Activated CD8-positive, alpha-beta T cell treated with anti-CD3 and anti-CD28 coated beads for 36 hours (primary cell): ENCODE measurements around the gene FRMD8. TPM values are rescaled to one million over a fixed set of nuclear protein-coding genes. Genes with fewer than 3 reads are reported as not detected.
A peak's percentile ranks its signal among the peaks of the same experiment; 100 is the strongest.

Source experiments
- ATAC-seq: fragments of 200-7000 bp; cut with Tn5 transposase; one replicate; pipeline ENCODE4 v1.10.0; 2021; ENCODE audit warnings: mild to moderate bottlenecking, moderate library complexity
- CTCF ChIA-PET: fragments of 350-600 bp; sonication (Branson Sonifier 250); formaldehyde crosslinking; loops from one replicate; lab custom pipeline; 2021; ENCODE audit warnings: antibody characterized with exemption; lab: Charles Lee
- POLR2A ChIA-PET: fragments of 350-600 bp; sonication (Branson Sonifier 250); formaldehyde crosslinking; loops from one replicate; lab custom pipeline; 2021; ENCODE audit warnings: antibody characterized with exemption; lab: Charles Lee
- DNase-seq: peaks from one replicate; pipeline ENCODE4 v3.0.0-alpha.2; 2020
- H3K27ac Mint-ChIP-seq: one replicate; pipeline ENCODE4 v1.8.0; 2021; ENCODE audit warnings: mild to moderate bottlenecking, mixed read lengths
- H3K27me3 Mint-ChIP-seq: one replicate; pipeline ENCODE4 v1.8.0; 2021; ENCODE audit warnings: mixed read lengths
- H3K36me3 Mint-ChIP-seq: one replicate; pipeline ENCODE4 v1.8.0; 2021; ENCODE audit warnings: low read depth, mixed read lengths
- H3K4me1 Mint-ChIP-seq: one replicate; pipeline ENCODE4 v1.8.0; 2021; ENCODE audit warnings: low read depth, mixed read lengths
- H3K4me3 Mint-ChIP-seq: one replicate; pipeline ENCODE4 v1.8.0; 2021; ENCODE audit warnings: mild to moderate bottlenecking, moderate library complexity, mixed read lengths
- H3K9me3 Mint-ChIP-seq: one replicate; pipeline ENCODE4 v1.8.0; 2021; ENCODE audit warnings: mixed read lengths
- intact Hi-C: fragments of 100-400 bp; cut with micrococcal nuclease; formaldehyde crosslinking; loops from one replicate; pipeline ENCODE4 v1.10.0; 2022
- total RNA-seq, 2 experiments: library from RNA; stranded (reverse); gene quantifications; one replicate each; pipeline ENCODE4 v1.2.3, GENCODE V29; 2021
- TF ChIP-seq, protein P1 (sequence below): fragments of 200-600 bp; IDR thresholded peaks from one replicate; pipeline ENCODE4 v1.8.0; 2022; ENCODE audit warnings: antibody characterized with exemption, mild to moderate bottlenecking

The FRMD8 gene
- total RNA-seq, 2 experiments from 2014 or later, result 26.8 to 33.3 TPM

DNA sequence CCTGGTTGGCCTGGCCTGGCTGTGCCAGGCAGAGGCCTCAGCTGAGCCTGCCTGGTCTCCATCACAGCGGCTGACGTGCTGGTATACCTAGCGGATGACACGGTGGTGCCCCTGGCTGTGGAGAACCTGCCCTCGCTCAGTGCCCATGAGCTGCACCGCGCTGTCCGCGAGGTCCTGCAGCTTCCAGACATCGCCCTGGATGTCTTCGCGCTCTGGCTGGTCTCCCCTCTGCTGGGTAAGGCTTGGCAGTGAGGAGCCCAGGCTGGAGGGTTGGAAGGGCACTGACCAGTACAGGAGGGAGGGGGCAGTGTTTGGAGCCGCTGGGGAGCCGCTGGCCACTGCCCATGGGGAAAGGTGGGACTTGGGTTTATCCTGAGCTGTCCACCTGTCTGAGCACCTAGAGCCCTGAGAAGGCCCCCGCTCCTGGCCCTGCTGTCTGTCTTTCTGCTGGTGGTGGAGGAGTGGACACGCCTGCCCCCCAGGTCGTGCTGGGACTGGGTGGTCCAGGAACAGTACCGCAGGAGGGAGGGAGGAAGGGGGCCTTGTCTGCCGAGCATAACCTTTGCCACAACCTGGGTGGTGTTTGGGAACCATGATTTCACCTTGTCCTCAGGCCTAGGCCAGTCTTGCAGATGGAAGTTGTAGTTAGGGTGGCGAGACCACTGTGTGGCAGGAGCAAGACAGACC lies 3.0 kb downstream of the FRMD8 start:
- Mint-ChIP-seq H3K4me1 (peaks cover 63% of the 10 kb centered on the region), H3K27me3 (no peaks in the 10 kb centered on the region), H3K9me3 (no peaks in the 10 kb centered on the region), H3K36me3 (peaks cover 17% of the 10 kb centered on the region), H3K27ac (peak overlapping the region; percentile 25), H3K4me3 (no peak overlapping the region)
- DNase-seq (no peak), ATAC-seq (no peak)
- intact Hi-C loops, result no loop called here
- ChIA-PET CTCF (no interaction called here), POLR2A (interaction anchor here (0.6 to 18.5 kb wide), 4 partner anchors 32 to 484 kb away, joined by 3 to 339 read pairs (median 168); partner anchors contain the start of genes MALAT1 and NEAT1)
- TF ChIP-seq, protein P1, sequence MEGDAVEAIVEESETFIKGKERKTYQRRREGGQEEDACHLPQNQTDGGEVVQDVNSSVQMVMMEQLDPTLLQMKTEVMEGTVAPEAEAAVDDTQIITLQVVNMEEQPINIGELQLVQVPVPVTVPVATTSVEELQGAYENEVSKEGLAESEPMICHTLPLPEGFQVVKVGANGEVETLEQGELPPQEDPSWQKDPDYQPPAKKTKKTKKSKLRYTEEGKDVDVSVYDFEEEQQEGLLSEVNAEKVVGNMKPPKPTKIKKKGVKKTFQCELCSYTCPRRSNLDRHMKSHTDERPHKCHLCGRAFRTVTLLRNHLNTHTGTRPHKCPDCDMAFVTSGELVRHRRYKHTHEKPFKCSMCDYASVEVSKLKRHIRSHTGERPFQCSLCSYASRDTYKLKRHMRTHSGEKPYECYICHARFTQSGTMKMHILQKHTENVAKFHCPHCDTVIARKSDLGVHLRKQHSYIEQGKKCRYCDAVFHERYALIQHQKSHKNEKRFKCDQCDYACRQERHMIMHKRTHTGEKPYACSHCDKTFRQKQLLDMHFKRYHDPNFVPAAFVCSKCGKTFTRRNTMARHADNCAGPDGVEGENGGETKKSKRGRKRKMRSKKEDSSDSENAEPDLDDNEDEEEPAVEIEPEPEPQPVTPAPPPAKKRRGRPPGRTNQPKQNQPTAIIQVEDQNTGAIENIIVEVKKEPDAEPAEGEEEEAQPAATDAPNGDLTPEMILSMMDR, result no peak

DNA sequence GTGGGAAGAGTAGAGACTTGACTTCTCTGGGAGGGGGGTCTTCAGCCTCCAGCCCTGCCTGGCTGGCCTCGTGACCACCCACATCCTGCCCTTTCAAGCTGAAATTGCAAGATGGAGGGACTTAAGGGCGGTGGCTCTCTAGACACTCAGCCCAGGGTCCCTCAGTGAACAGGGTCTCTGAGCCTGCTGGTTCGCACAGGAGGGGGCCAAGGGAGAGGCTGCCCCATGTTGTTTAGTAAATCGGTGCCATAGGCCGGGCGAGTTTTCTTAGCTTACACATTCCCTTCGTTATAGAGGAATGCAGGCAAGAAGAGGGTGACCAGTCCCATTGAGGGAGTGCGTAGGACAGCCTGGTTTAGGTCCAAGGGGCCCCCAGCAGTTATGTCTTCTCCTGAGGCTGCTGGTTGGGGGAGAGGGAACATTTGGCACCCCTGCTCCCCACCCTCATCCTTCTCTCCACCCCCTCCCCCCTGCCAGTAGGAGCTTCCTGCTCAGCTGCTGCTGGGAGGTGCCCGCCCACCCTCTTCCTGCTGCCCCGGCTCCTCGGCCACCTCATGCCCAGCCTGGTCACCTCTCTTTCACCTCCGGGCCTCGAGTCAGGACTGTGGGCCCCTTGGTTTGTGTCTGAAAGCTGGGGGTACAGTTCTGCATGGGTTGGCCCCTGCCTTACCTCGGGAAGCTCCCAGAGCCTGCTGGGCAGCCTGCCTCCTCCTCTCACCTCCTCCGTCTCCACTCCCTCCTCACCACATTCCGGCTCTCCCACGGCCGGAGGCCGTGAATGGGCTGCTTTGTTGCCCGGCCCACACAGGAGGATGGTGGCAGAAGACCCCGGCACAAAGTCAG lies 3.9 kb downstream of the FRMD8 start:
- peak overlapping the region; percentile 5 for H3K4me3 Mint-ChIP-seq
- DNase-seq, result no peak
- no peaks in the 10 kb centered on the region for H3K9me3 Mint-ChIP-seq
- H3K36me3 Mint-ChIP-seq, result peaks cover 17% of the 10 kb centered on the region
- TF ChIP-seq, protein P1, result no peak
- peaks cover 54% of the 10 kb centered on the region for H3K4me1 Mint-ChIP-seq
- H3K27ac Mint-ChIP-seq, result peak overlapping the region; percentile 25
- intact Hi-C loops, result no loop called here
- H3K27me3 Mint-ChIP-seq, result no peaks in the 10 kb centered on the region
- POLR2A ChIA-PET, result interaction anchor here (0.7 to 18.5 kb wide), 4 partner anchors 9 to 113 kb away, joined by 3 to 339 read pairs (median 171); partner anchors contain the start of genes MALAT1, NEAT1 and SLC25A45
- ATAC-seq, result no peak
- CTCF ChIA-PET, result interaction anchor here (1.3 to 3.3 kb wide), 2 partner anchors 25 to 150 kb away, joined by 3 to 10 read pairs; no protein-coding TSS in a partner anchor

DNA sequence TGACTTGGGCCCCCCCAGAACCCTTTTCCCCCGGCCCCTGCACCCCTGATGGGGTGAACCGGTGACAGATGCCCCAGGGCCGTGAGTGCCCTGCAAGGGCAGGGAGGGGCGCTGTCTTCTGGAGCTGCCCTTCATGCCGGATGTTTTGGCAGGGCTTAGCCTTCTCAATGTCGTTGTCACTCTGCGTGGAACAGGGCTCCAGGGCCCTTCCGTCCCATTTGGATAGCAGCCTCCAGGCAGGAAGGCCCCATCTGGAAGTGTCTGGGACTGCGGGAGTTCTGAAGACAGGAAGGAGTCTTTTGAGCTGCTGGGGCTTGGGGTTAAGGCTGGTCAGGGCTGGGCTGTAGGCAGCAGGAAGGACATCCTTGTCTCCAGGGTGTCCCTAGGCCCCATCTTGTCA lies 4.6 kb downstream of the FRMD8 start:
- ChIA-PET CTCF (interaction anchor here (1.3 to 3.3 kb wide), 2 partner anchors 25 to 149 kb away, joined by 3 to 10 read pairs; no protein-coding TSS in a partner anchor), POLR2A (interaction anchor here (0.6 to 18.5 kb wide), 6 partner anchors 10 to 112 kb away, joined by 3 to 339 read pairs (median 6); partner anchors contain the start of genes MALAT1, NEAT1 and SLC25A45)
- DNase-seq (no peak), ATAC-seq (no peak)
- TF ChIP-seq, protein P1, result no peak
- intact Hi-C loops, result no loop called here
- Mint-ChIP-seq H3K9me3 (no peaks in the 10 kb centered on the region), H3K27me3 (no peaks in the 10 kb centered on the region), H3K27ac (no peak overlapping the region), H3K4me3 (no peak overlapping the region), H3K36me3 (peaks cover 17% of the 10 kb centered on the region), H3K4me1 (peaks cover 47% of the 10 kb centered on the region)

DNA sequence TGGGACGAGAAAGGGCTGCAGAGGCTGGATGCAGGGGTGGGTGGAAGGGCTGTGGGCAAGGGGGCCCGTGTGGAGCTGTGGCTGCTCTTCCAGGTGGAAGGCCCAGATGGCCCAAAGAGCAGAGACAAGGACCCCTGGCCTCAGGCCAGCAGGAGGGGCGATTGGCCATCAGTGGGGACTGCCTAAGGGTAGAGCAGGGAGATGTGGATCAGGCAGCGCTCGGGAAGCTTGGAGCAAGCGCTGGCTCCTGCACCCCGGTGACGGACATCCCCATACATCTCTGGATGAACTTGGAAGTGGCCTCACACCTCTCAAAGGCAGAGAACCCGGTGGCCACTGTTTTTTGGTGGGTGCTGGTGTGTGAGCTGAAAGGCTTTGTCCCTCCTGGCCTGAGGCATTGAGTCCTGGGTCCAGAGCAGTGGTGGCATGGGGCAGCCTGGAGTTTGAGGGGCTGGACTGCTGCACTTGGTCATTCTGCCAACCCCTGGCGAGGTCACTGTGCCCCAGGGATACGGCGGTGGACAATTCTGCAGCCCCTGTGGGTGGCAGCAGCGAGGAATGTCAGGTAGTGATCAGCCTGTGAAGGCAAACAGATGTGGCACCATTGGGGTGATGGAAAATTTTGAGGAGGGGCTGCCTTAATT lies 5.9 kb downstream of the FRMD8 start:
- ChIA-PET CTCF (interaction anchor here (0.8 to 3.3 kb wide), 2 partner anchors 23 to 148 kb away, joined by 3 to 10 read pairs; no protein-coding TSS in a partner anchor), POLR2A (interaction anchor here (1.1 to 18.5 kb wide), 4 partner anchors 11 to 111 kb away, joined by 3 to 339 read pairs (median 171); partner anchors contain the start of genes MALAT1, NEAT1 and SLC25A45)
- no peaks in the 10 kb centered on the region for H3K9me3 Mint-ChIP-seq
- DNase-seq (no peak), ATAC-seq (no peak)
- no peaks in the 10 kb centered on the region for H3K27me3 Mint-ChIP-seq
- TF ChIP-seq, protein P1, result no peak
- peaks cover 41% of the 10 kb centered on the region for H3K4me1 Mint-ChIP-seq
- intact Hi-C loops, result no loop called here
- peaks cover 22% of the 10 kb centered on the region for H3K36me3 Mint-ChIP-seq
- H3K4me3 Mint-ChIP-seq, result no peak overlapping the region
- H3K27ac Mint-ChIP-seq, result no peak overlapping the region
